ENCODE data around the gene ATF5. TPM values are rescaled to one million over a fixed set of nuclear protein-coding genes. Genes with fewer than 3 reads are reported as not detected.

Gene ATF5
- total and polyA plus RNA-seq, 7 experiments from 2014 or later: 1.6 to 16.1 (median 7.1) TPM

- peaks cover 0 to 17% (median 0%) of the 10 kb centered on the region in 3 experiments for H3K36me3 ChIP-seq (ENCODE audit: control insufficient read depth in 2 of 3, insufficient read depth in 3 of 3, low read length in 3 of 3)
- no peak overlapping the region for H3K4me3 ChIP-seq (ENCODE audit: low read length)
- intact Hi-C loops (cut with micrococcal nuclease): no loop called here
- DNase-seq (no peak), ATAC-seq (no peak)
- H3K4me1 ChIP-seq (ENCODE audit: control insufficient read depth in 2 of 2, insufficient read depth in 2 of 2, low read length in 2 of 2): peaks cover 34 to 35% of the 10 kb centered on the region in 2 donors
- H3K27ac ChIP-seq (ENCODE audit: low read depth, low read length): no peak overlapping the region
- H3K27ac Mint-ChIP-seq: peak overlapping the region in 8 of 9 donors; percentile 32 to 97 (median 78)
- peaks cover 0 to 16% (median 3%) of the 10 kb centered on the region in 11 donors for H3K9me3 Mint-ChIP-seq
- H3K36me3 Mint-ChIP-seq: peaks cover 0 to 50% (median 7%) of the 10 kb centered on the region in 5 donors
- no peaks in the 10 kb centered on the region for H3K9me3 ChIP-seq (ENCODE audit: control insufficient read depth in 2 of 3, low read length in 3 of 3)
- H3K4me1 Mint-ChIP-seq: peaks cover 40 to 68% (median 64%) of the 10 kb centered on the region in 7 donors
- ChIA-PET POLR2A (interaction anchor here (0.7 to 3.7 kb wide), 3 partner anchors 55 to 241 kb away, joined by 3 to 30 read pairs (median 8); partner anchors contain the start of genes AKT1S1, CPT1C and TBC1D17), CTCF (interaction anchor here (2.1 kb wide), 1 partner anchor 11 kb away, joined by 6 read pairs; no protein-coding TSS in a partner anchor)
- H3K27me3 ChIP-seq (ENCODE audit: control insufficient read depth in 2 of 2, insufficient read depth in 2 of 2, low read length in 2 of 2): no peaks in the 10 kb centered on the region
- peak overlapping the region; percentile 10 to 97 (median 68) for H3K4me3 Mint-ChIP-seq
- peaks cover 0 to 9% (median 0%) of the 10 kb centered on the region in 5 donors for H3K27me3 Mint-ChIP-seq
These were observed 2.5 kb downstream of the ATF5 start for GRCh38 chr19:49931293-49932040.

- Histone ChIP-seq H3K4me3 (ENCODE audit: low read length) (no peak overlapping the region), H3K4me1 (ENCODE audit: control insufficient read depth in 2 of 2, insufficient read depth in 2 of 2, low read length in 2 of 2) (peaks cover 32 to 35% of the 10 kb centered on the region in 2 donors), H3K36me3 (ENCODE audit: control insufficient read depth in 2 of 3, insufficient read depth in 3 of 3, low read length in 3 of 3) (peaks cover 0 to 11% (median 0%) of the 10 kb centered on the region in 3 experiments), H3K9me3 (ENCODE audit: control insufficient read depth in 2 of 3, low read length in 3 of 3) (no peaks in the 10 kb centered on the region), H3K27me3 (ENCODE audit: control insufficient read depth in 2 of 2, insufficient read depth in 2 of 2, low read length in 2 of 2) (no peaks in the 10 kb centered on the region), H3K27ac (ENCODE audit: low read depth, low read length) (no peak overlapping the region)
- intact Hi-C loops (cut with micrococcal nuclease): no loop called here
- peak overlapping the region in 8 of 9 donors; percentile 12 to 96 (median 65) for H3K27ac Mint-ChIP-seq
- H3K36me3 Mint-ChIP-seq: peaks cover 0 to 48% (median 7%) of the 10 kb centered on the region in 5 donors
- H3K4me1 Mint-ChIP-seq: peaks cover 40 to 67% (median 61%) of the 10 kb centered on the region in 7 donors
- peak overlapping the region; percentile 11 to 97 (median 66) for H3K4me3 Mint-ChIP-seq
- POLR2A ChIA-PET: no interaction called here
- ATAC-seq (no peak), DNase-seq (no peak)
- H3K27me3 Mint-ChIP-seq: peaks cover 0 to 11% (median 0%) of the 10 kb centered on the region in 5 donors
- CTCF ChIA-PET: no interaction called here
- H3K9me3 Mint-ChIP-seq: peaks cover 0 to 16% (median 3%) of the 10 kb centered on the region in 11 donors
These were observed 3.0 kb downstream of the ATF5 start for GRCh38 chr19:49932041-49932451.

DNA sequence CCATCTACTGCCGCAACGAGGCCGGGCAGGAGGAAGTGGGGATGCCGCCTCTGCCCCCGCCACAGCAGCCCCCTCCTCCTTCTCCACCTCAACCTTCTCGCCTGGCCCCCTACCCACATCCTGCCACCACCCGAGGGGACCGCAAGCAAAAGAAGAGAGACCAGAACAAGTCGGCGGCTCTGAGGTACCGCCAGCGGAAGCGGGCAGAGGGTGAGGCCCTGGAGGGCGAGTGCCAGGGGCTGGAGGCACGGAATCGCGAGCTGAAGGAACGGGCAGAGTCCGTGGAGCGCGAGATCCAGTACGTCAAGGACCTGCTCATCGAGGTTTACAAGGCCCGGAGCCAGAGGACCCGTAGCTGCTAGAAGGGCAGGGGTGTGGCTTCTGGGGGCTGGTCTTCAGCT is 3.7 kb downstream of the ATF5 start:
- ChIA-PET CTCF (interaction anchor here (0.6 kb wide), 1 partner anchor 11 kb away, joined by 3 read pairs; no protein-coding TSS in a partner anchor), POLR2A (interaction anchor here (0.7 to 1.0 kb wide), 3 partner anchors 35 to 66 kb away, joined by 3 read pairs; no protein-coding TSS in a partner anchor)
- Mint-ChIP-seq H3K27me3 (peaks cover 0 to 11% (median 0%) of the 10 kb centered on the region in 5 donors), H3K27ac (peak overlapping the region in 8 of 9 donors; percentile 41 to 87 (median 72)), H3K36me3 (peaks cover 0 to 42% (median 7%) of the 10 kb centered on the region in 5 donors), H3K4me1 (peaks cover 37 to 60% (median 54%) of the 10 kb centered on the region in 7 donors), H3K4me3 (peak overlapping the region; percentile 44 to 97 (median 72)), H3K9me3 (peaks cover 0 to 16% (median 3%) of the 10 kb centered on the region in 11 donors)
- H3K4me1 ChIP-seq (ENCODE audit: control insufficient read depth in 2 of 2, insufficient read depth in 2 of 2, low read length in 2 of 2): peaks cover 28 to 30% of the 10 kb centered on the region in 2 donors
- no peaks in the 10 kb centered on the region for H3K9me3 ChIP-seq (ENCODE audit: control insufficient read depth in 2 of 3, low read length in 3 of 3)
- no peak overlapping the region for H3K4me3 ChIP-seq (ENCODE audit: low read length)
- DNase-seq (peak in 7 of 9 donors; percentile 32 to 69 (median 61)), ATAC-seq (no peak)
- no peaks in the 10 kb centered on the region for H3K27me3 ChIP-seq (ENCODE audit: control insufficient read depth in 2 of 2, insufficient read depth in 2 of 2, low read length in 2 of 2)
- H3K27ac ChIP-seq (ENCODE audit: low read depth, low read length): peak overlapping the region; percentile 42
- peaks cover 0 to 7% (median 0%) of the 10 kb centered on the region in 3 experiments for H3K36me3 ChIP-seq (ENCODE audit: control insufficient read depth in 2 of 3, insufficient read depth in 3 of 3, low read length in 3 of 3)
- intact Hi-C loops (cut with micrococcal nuclease): no loop called here

DNA sequence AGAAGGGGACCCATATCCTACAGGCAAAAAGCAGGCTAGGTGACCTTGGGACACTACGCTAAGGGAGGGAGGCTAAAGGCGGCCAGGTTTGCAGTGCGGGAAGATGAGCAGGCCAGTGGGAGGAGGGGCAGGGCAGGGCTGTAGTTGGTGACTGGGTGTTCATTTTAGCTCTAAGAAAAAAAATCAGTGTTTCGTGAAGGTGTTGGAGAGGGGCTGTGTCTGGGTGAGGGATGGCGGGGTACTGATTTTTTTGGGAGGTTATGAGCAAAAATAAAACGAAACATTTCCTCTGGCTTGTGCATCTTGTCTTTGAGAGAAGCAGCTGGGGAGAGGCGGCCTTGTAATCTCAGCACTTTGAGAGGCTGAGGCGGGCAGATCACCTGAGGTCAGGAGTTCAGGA is 4.6 kb downstream of the ATF5 start:
- DNase-seq (no peak), ATAC-seq (no peak)
- ChIA-PET CTCF (interaction anchor here (0.5 kb wide), 1 partner anchor 494 kb away, joined by 3 read pairs; no protein-coding TSS in a partner anchor), POLR2A (interaction anchor here (0.9 to 1.0 kb wide), 2 partner anchors 36 to 57 kb away, joined by 3 read pairs; no protein-coding TSS in a partner anchor)
- peak overlapping the region in 5 of 9 donors; percentile 4 to 78 (median 61) for H3K27ac Mint-ChIP-seq
- peak overlapping the region in 9 of 10 donors; percentile 14 to 97 (median 57) for H3K4me3 Mint-ChIP-seq
- H3K27ac ChIP-seq (ENCODE audit: low read depth, low read length): no peak overlapping the region
- H3K4me1 Mint-ChIP-seq: peaks cover 28 to 53% (median 45%) of the 10 kb centered on the region in 7 donors
- H3K36me3 ChIP-seq (ENCODE audit: control insufficient read depth in 2 of 3, insufficient read depth in 3 of 3, low read length in 3 of 3): peaks cover 0 to 7% (median 0%) of the 10 kb centered on the region in 3 experiments
- intact Hi-C loops (cut with micrococcal nuclease): no loop called here
- H3K27me3 ChIP-seq (ENCODE audit: control insufficient read depth in 2 of 2, insufficient read depth in 2 of 2, low read length in 2 of 2): no peaks in the 10 kb centered on the region
- H3K4me1 ChIP-seq (ENCODE audit: control insufficient read depth in 2 of 2, insufficient read depth in 2 of 2, low read length in 2 of 2): peaks cover 28 to 31% of the 10 kb centered on the region in 2 donors
- H3K9me3 ChIP-seq (ENCODE audit: control insufficient read depth in 2 of 3, low read length in 3 of 3): no peaks in the 10 kb centered on the region
- H3K9me3 Mint-ChIP-seq: peaks cover 0 to 12% (median 3%) of the 10 kb centered on the region in 11 donors
- peaks cover 0 to 11% (median 0%) of the 10 kb centered on the region in 5 donors for H3K27me3 Mint-ChIP-seq
- H3K4me3 ChIP-seq (ENCODE audit: low read length): no peak overlapping the region
- H3K36me3 Mint-ChIP-seq: peaks cover 0 to 35% (median 7%) of the 10 kb centered on the region in 5 donors

DNA sequence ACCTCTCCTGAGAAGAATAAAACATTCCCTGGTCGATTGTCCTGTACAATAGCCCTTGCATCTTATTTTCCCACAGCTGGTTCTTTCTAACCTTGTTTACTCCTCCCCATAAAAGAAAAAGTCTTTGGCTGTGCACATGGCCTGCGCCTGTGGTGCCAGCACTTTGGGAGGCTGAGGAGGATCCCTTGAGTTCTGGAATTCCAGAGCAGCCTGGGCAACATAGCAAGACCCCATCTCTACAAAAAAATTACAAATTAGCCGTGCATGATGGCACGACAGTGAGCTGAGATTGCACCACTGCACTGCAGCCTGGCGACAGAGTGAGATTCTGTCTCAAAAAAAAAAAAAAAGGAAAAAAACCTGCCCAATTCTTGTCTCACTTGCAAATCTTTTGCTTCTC is 7.5 kb downstream of the ATF5 start:
- ATAC-seq: no peak
- Histone ChIP-seq H3K4me1 (ENCODE audit: control insufficient read depth in 2 of 2, insufficient read depth in 2 of 2, low read length in 2 of 2) (peaks cover 21% of the 10 kb centered on the region in 2 donors), H3K4me3 (ENCODE audit: low read length) (no peak overlapping the region), H3K9me3 (ENCODE audit: control insufficient read depth in 2 of 3, low read length in 3 of 3) (no peaks in the 10 kb centered on the region), H3K27ac (ENCODE audit: low read depth, low read length) (no peak overlapping the region), H3K36me3 (ENCODE audit: control insufficient read depth in 2 of 3, insufficient read depth in 3 of 3, low read length in 3 of 3) (no peaks in the 10 kb centered on the region), H3K27me3 (ENCODE audit: control insufficient read depth in 2 of 2, insufficient read depth in 2 of 2, low read length in 2 of 2) (no peaks in the 10 kb centered on the region)
- Mint-ChIP-seq H3K27me3 (peaks cover 0 to 8% (median 0%) of the 10 kb centered on the region in 5 donors), H3K36me3 (peaks cover 0 to 16% (median 5%) of the 10 kb centered on the region in 5 donors), H3K4me1 (peaks cover 23 to 37% (median 30%) of the 10 kb centered on the region in 7 donors), H3K9me3 (peaks cover 0 to 5% (median 0%) of the 10 kb centered on the region in 11 donors), H3K27ac (peak overlapping the region in 3 of 9 donors; percentile 8 to 29 (median 28)), H3K4me3 (no peak overlapping the region)
- intact Hi-C loops (cut with micrococcal nuclease): loop anchor here in 1 of 2 donors (5.0 kb wide), 1 partner anchor 846 kb away; no protein-coding TSS in a partner anchor
- ChIA-PET CTCF (interaction anchor here (0.7 to 1.1 kb wide), 2 partner anchors 46 to 50 kb away, joined by 3 read pairs; no protein-coding TSS in a partner anchor), POLR2A (no interaction called here)
- no peak for DNase-seq

DNA sequence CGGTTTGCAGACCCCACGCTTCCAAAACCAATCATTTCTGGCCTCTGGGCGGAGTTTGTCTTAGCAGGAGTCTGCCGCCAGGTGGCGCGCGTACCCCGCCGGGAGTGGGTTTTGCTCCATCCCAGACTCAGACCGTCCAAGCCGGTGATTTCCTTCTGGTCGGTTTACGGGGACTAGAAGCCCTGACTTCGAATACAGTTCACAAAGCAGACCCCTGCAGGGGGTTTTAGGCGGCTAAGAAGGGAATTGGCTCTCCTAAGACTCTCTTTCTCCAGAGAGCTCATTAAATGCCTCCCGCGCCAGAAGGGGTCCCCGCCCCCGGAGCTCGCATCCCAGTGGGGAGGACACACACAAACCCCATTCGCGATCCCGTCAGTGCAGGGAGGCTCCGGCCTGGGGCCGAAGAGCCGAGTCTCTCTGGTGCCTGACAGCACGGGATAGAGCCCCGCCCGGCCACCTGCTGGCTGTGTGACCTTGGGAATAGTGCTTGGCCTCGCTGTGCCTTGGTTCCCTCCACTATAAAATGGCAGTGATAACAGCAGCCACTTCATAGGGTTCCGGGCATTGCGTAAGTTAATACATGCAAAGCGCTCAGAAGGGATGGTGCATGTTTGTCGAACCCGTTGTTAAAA is 8.9 kb downstream of the ATF5 start:
- H3K27me3 Mint-ChIP-seq: peaks cover 0 to 11% (median 0%) of the 10 kb centered on the region in 5 donors
- peaks cover 13% of the 10 kb centered on the region in 2 donors for H3K4me1 ChIP-seq (ENCODE audit: control insufficient read depth in 2 of 2, insufficient read depth in 2 of 2, low read length in 2 of 2)
- ChIA-PET POLR2A (interaction anchor here (0.9 kb wide), 1 partner anchor 8 kb away, joined by 3 read pairs; the partner anchor contains the start of genes ATF5 and NUP62), CTCF (interaction anchor here (0.6 to 2.1 kb wide), 8 partner anchors 12 to 1142 kb away, joined by 3 to 8 read pairs (median 4); no protein-coding TSS in a partner anchor)
- H3K27me3 ChIP-seq (ENCODE audit: control insufficient read depth in 2 of 2, insufficient read depth in 2 of 2, low read length in 2 of 2): no peaks in the 10 kb centered on the region
- H3K36me3 ChIP-seq (ENCODE audit: control insufficient read depth in 2 of 3, insufficient read depth in 3 of 3, low read length in 3 of 3): no peaks in the 10 kb centered on the region
- DNase-seq (peak; percentile 40 to 86 (median 66)), ATAC-seq (peak; percentile 89)
- H3K27ac Mint-ChIP-seq: no peak overlapping the region
- peaks cover 14 to 26% (median 19%) of the 10 kb centered on the region in 7 donors for H3K4me1 Mint-ChIP-seq
- no peaks in the 10 kb centered on the region for H3K9me3 Mint-ChIP-seq
- H3K4me3 ChIP-seq (ENCODE audit: low read length): no peak overlapping the region
- no peak overlapping the region for H3K27ac ChIP-seq (ENCODE audit: low read depth, low read length)
- peak overlapping the region in 3 of 10 donors; percentile 17 to 29 (median 21) for H3K4me3 Mint-ChIP-seq
- intact Hi-C loops (cut with micrococcal nuclease): loop anchor here (1.0 to 5.0 kb wide), 2 partner anchors 45 to 844 kb away; no protein-coding TSS in a partner anchor
- peaks cover 0 to 7% (median 0%) of the 10 kb centered on the region in 5 donors for H3K36me3 Mint-ChIP-seq
- H3K9me3 ChIP-seq (ENCODE audit: control insufficient read depth in 2 of 3, low read length in 3 of 3): no peaks in the 10 kb centered on the region

Measured in naive thymus-derived CD4-positive, alpha-beta T cell (primary cell).